Gastroesophageal sphincter (tissue), 4 donors: ENCODE measurements around the gene CCDC93. TPM values are rescaled to one million over a fixed set of nuclear protein-coding genes. Genes with fewer than 3 reads are reported as not detected.
A peak's percentile ranks its signal among the peaks of the same experiment; 100 is the strongest.

Source experiments
- ATAC-seq: fragments of 150-250 bp; one replicate; pipeline ENCODE4 v1.9.1; 2016; ENCODE audit warnings: mild to moderate bottlenecking, moderate library complexity
- H3K27ac ChIP-seq, 4 donors: fragments of 200-600 bp; sonication (generic) in 3 of 4; 1 replicate in 3 of 4; 2 replicates in 1 of 4; pipeline ENCODE4 v1.5.1; 2016 to 2019
- H3K27me3 ChIP-seq: fragments of 200-600 bp; sonication (generic); one replicate; pipeline ENCODE4 v1.5.1; 2019
- H3K36me3 ChIP-seq, 2 donors: fragments of 200-600 bp; sonication (generic); one replicate each; pipeline ENCODE4 v1.5.1; 2019; ENCODE audit warnings: control low read depth in 1 of 2
- H3K4me1 ChIP-seq, 3 donors: fragments of 200-600 bp; sonication (generic); 1 replicate in 2 of 3; 2 replicates in 1 of 3; pipeline ENCODE4 v1.5.1; 2016 to 2019; ENCODE audit warnings: control low read depth in 2 of 3
- H3K4me3 ChIP-seq, 2 donors: fragments of 200-600 bp; sonication (generic); one replicate each; pipeline ENCODE4 v1.5.1; 2019; ENCODE audit warnings: mild to moderate bottlenecking in 1 of 2, moderate library complexity in 1 of 2
- H3K9me3 ChIP-seq, 3 donors: fragments of 200-600 bp; sonication (generic); one replicate each; pipeline ENCODE4 v1.5.1; 2017 to 2019; ENCODE audit warnings: control low read depth in 2 of 3
- CTCF ChIP-seq, 4 experiments: fragments of 200-600 bp in 2 of 4; fragments of 450-650 bp in 2 of 4; sonication (generic) in 1 of 4; IDR thresholded peaks; one replicate each; pipeline ENCODE4 v1.5.1; 2017 to 2019; ENCODE audit warnings: antibody characterized with exemption in 4 of 4, mild to moderate bottlenecking in 2 of 4, moderate library complexity in 2 of 4
- EP300 ChIP-seq: sonication (generic); formaldehyde crosslinking; IDR thresholded peaks from one replicate; pipeline ENCODE4 v1.6.1; 2017; ENCODE audit warnings: antibody characterized with exemption, mild to moderate bottlenecking
- POLR2A ChIP-seq, 2 donors: fragments of 450-650 bp; IDR thresholded peaks; one replicate each; pipeline ENCODE4 v1.6.1; 2017; ENCODE audit warnings: antibody characterized with exemption in 2 of 2, mild to moderate bottlenecking in 2 of 2, moderate library complexity in 1 of 2
- POLR2AphosphoS5 ChIP-seq: sonication (generic); formaldehyde crosslinking; IDR thresholded peaks from one replicate; pipeline ENCODE4 v1.6.1; 2017; ENCODE audit warnings: antibody characterized with exemption
- WGBS, 2 donors: methylation state at CpG; one replicate each; pipeline ENCODE4 v1.1.5; 2018; ENCODE audit warnings: low coverage in 1 of 2; 5-methylcytosine and 5-hydroxymethylcytosine counted together
- total RNA-seq, 4 donors: library from RNA; depleted of rRNA; stranded (reverse); fragments of >200 nt; gene quantifications; one replicate each; pipeline ENCODE4 v1.1.0, GENCODE V29; 2016

Gene CCDC93
- total RNA-seq, 4 donors from 2014 or later: 13.2 to 18.8 (median 16.1) TPM

DNA sequence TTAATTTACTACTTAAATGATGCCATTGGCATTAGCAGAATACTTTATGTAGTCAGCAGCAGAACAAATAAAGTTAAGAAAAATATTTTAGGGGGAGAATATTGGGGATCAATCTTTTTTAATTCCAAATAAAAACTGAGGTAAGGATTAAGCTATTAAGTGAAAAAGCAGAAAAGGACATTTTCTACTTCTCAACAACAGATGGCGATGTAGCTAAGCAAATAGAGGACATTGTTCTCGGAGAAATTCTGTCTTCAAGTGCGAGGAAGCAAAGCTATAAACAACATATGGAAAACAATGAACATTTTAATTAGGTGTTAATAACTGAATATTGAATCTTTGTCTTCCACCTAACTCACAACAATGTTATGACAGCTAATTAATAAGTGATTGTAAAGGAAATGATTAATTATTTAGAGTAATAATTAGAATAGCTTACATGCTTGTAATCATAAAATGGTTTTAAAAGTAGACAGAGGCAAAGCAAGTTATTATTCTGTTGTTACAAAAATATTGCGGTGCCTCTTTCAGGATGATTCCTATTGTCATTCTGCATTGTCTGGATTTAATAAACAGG is 32.9 kb upstream of the CCDC93 start:
- TF ChIP-seq CTCF (IDR thresholded peaks at IDR 0.05): peak; percentile 43 to 62 (median 57)
- TF ChIP-seq EP300: no peak
- no peak for ATAC-seq

GRCh38 chr2:118045286-118045685 is 31.4 kb upstream of the CCDC93 start:
- no peak overlapping the region for H3K27ac ChIP-seq
- 80% methylated on average over 1 of the region's 1 CpG; no CpG with 5 or more reads in 1 of the 2 donors for WGBS, 2 donors
- no peaks in the 10 kb centered on the region for H3K4me1 ChIP-seq
- no peak for TF ChIP-seq EP300
- TF ChIP-seq POLR2AphosphoS5: no peak
- no peak for TF ChIP-seq CTCF (IDR thresholded peaks at IDR 0.05)
- no peak for TF ChIP-seq POLR2A (IDR thresholded peaks at IDR 0.05)
- H3K27me3 ChIP-seq: peaks cover 77% of the 10 kb centered on the region
- H3K36me3 ChIP-seq: no peaks in the 10 kb centered on the region
- ATAC-seq: no peak
- no peak overlapping the region for H3K4me3 ChIP-seq
- H3K9me3 ChIP-seq: no peaks in the 10 kb centered on the region

More for the DNA sequence above, 32.9 kb upstream of the CCDC93 start:
- WGBS, 2 donors: 7 to 8% methylated on average over 4 of the region's 4 CpGs
- H3K4me1 ChIP-seq: no peaks in the 10 kb centered on the region
- no peak overlapping the region for H3K27ac ChIP-seq
- H3K4me3 ChIP-seq: no peak overlapping the region
- peaks cover 72% of the 10 kb centered on the region for H3K27me3 ChIP-seq
- no peaks in the 10 kb centered on the region for H3K9me3 ChIP-seq
- no peaks in the 10 kb centered on the region for H3K36me3 ChIP-seq

GRCh38 chr2:118044854-118045253 is 31.0 kb upstream of the CCDC93 start:
- 78 to 81% methylated on average over 2 of the region's 2 CpGs for WGBS, 2 donors
- Histone ChIP-seq H3K4me1 (no peaks in the 10 kb centered on the region), H3K9me3 (no peaks in the 10 kb centered on the region), H3K27me3 (peaks cover 77% of the 10 kb centered on the region), H3K4me3 (no peak overlapping the region), H3K36me3 (no peaks in the 10 kb centered on the region), H3K27ac (no peak overlapping the region)
- ATAC-seq: no peak
- TF ChIP-seq POLR2A (IDR thresholded peaks at IDR 0.05) (no peak), CTCF (IDR thresholded peaks at IDR 0.05) (no peak), EP300 (no peak), POLR2AphosphoS5 (no peak)

GRCh38 chr2:118044103-118044716 is 30.3 kb upstream of the CCDC93 start:
- Histone ChIP-seq H3K36me3 (no peaks in the 10 kb centered on the region), H3K27me3 (peaks cover 77% of the 10 kb centered on the region), H3K4me1 (no peaks in the 10 kb centered on the region), H3K9me3 (no peaks in the 10 kb centered on the region), H3K4me3 (no peak overlapping the region), H3K27ac (no peak overlapping the region)
- TF ChIP-seq POLR2AphosphoS5: no peak
- TF ChIP-seq EP300: no peak
- TF ChIP-seq CTCF (IDR thresholded peaks at IDR 0.05): no peak
- TF ChIP-seq POLR2A (IDR thresholded peaks at IDR 0.05): no peak
- WGBS, 2 donors: 72 to 80% methylated on average over 5 to 6 of the region's 6 CpGs
- ATAC-seq: no peak

DNA sequence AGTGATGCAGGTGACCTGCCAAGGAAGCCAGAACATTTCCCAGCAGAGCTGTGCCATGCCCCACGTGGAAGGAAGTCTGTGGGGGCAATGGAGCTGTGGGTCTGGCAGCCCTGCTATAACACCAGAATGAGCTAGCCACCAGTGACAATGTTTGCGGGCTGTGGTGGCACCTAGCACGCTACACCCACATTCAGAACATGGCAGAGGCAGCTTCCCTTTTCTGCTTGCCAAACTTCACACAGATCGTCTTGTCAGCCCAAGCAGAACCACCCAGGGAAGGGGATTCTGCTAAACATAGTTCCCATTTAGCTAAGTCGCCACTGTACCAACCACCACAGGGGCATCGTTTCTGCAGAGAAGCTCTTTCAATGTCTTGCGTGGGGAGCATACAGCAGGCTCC is 27.0 kb upstream of the CCDC93 start:
- 86% methylated on average over 2 of the region's 7 CpGs; no CpG with 5 or more reads in 1 of the 2 donors for WGBS, 2 donors

More for the DNA sequence above, 27.0 kb upstream of the CCDC93 start:
- Histone ChIP-seq H3K27ac (no peak overlapping the region), H3K4me3 (no peak overlapping the region), H3K27me3 (peaks cover 80% of the 10 kb centered on the region), H3K9me3 (peaks cover 0 to 11% (median 0%) of the 10 kb centered on the region in 3 donors), H3K36me3 (no peaks in the 10 kb centered on the region), H3K4me1 (no peaks in the 10 kb centered on the region)
- no peak for ATAC-seq
- no peak for TF ChIP-seq EP300
- no peak for TF ChIP-seq CTCF (IDR thresholded peaks at IDR 0.05)
- TF ChIP-seq POLR2AphosphoS5: no peak
- TF ChIP-seq POLR2A (IDR thresholded peaks at IDR 0.05): no peak
